ENCODE data around the gene OLFML3.

The OLFML3 gene

GRCh38 chr1:114025609-114026401 is 46.5 kb downstream of the OLFML3 start:
- no peak for DNase-seq (ENCODE audit: low spot score)

GRCh38 chr1:114026797-114027196 is 47.5 kb downstream of the OLFML3 start:
- DNase-seq (ENCODE audit: low spot score): no peak

All from pons (tissue), 1 donor.